ENCODE data around the gene UNK. TPM values are rescaled to one million over a fixed set of nuclear protein-coding genes. Genes with fewer than 3 reads are reported as not detected.

Gene UNK
- total and polyA plus RNA-seq, 2 of the 13 experiments (the other 11 are each of a cell fraction or from before 2014, with no cell fraction given) = 31.6 to 33.0 TPM

DNA sequence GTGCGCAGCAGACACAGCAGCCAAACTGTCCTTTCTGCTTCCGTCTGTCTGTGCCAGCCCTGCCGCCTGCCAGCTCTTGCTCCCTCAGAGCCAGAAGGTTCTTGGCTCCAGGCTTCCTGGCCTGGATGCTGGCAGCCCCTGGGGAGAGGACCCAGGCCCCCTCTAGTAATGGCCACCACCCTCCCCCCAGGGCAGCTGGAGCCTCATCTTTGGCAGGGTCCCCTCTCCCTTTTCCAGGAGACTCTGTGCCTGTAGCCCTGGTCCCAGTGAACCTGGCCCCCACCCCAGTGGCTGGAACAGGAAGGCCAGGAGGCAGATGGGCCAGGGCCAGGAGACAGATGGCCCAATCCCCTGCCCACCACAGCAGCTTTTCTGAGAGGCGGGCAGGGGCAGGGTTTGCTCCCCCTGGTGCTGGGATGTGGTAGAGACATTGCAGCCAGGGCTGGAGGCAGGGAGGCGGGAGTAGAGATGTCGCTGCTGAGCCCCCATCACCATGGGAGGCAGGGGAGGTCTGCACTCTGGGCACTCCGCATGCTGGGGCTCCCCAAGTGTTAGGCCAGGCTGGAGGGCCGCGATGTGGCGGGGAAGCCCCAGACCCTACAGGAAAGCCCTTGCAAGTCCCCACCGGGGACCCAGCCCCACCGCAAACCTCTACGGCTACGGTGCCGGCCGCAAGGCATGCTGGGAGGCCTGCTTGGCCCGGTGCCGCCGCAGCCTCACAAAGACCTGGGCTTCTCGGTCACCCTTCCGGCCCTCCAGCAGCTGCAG lies 42.9 kb downstream of the UNK start (continued):
- TF ChIP-seq, protein P1, sequence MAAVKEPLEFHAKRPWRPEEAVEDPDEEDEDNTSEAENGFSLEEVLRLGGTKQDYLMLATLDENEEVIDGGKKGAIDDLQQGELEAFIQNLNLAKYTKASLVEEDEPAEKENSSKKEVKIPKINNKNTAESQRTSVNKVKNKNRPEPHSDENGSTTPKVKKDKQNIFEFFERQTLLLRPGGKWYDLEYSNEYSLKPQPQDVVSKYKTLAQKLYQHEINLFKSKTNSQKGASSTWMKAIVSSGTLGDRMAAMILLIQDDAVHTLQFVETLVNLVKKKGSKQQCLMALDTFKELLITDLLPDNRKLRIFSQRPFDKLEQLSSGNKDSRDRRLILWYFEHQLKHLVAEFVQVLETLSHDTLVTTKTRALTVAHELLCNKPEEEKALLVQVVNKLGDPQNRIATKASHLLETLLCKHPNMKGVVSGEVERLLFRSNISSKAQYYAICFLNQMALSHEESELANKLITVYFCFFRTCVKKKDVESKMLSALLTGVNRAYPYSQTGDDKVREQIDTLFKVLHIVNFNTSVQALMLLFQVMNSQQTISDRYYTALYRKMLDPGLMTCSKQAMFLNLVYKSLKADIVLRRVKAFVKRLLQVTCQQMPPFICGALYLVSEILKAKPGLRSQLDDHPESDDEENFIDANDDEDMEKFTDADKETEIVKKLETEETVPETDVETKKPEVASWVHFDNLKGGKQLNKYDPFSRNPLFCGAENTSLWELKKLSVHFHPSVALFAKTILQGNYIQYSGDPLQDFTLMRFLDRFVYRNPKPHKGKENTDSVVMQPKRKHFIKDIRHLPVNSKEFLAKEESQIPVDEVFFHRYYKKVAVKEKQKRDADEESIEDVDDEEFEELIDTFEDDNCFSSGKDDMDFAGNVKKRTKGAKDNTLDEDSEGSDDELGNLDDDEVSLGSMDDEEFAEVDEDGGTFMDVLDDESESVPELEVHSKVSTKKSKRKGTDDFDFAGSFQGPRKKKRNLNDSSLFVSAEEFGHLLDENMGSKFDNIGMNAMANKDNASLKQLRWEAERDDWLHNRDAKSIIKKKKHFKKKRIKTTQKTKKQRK (IDR thresholded peaks at IDR 0.05; ENCODE audit: low read length) = no peak
- no peak for TF ChIP-seq SMAD9 (CRISPR knock-in tag; IDR thresholded peaks at IDR 0.05)
- TF ChIP-seq, protein P2, sequence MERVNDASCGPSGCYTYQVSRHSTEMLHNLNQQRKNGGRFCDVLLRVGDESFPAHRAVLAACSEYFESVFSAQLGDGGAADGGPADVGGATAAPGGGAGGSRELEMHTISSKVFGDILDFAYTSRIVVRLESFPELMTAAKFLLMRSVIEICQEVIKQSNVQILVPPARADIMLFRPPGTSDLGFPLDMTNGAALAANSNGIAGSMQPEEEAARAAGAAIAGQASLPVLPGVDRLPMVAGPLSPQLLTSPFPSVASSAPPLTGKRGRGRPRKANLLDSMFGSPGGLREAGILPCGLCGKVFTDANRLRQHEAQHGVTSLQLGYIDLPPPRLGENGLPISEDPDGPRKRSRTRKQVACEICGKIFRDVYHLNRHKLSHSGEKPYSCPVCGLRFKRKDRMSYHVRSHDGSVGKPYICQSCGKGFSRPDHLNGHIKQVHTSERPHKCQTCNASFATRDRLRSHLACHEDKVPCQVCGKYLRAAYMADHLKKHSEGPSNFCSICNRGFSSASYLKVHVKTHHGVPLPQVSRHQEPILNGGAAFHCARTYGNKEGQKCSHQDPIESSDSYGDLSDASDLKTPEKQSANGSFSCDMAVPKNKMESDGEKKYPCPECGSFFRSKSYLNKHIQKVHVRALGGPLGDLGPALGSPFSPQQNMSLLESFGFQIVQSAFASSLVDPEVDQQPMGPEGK (CRISPR knock-in tag; IDR thresholded peaks at IDR 0.05) = peak; percentile 69
- TF ChIP-seq TARDBP (CRISPR knock-in tag; IDR thresholded peaks at IDR 0.05) = 0 out of 2 replicates have a peak, but pooled peaks have one; percentile 28
- no peak; the same call in 1 of the 2 replicates for TF ChIP-seq ZBTB20 (CRISPR knock-in tag; IDR thresholded peaks at IDR 0.05; ENCODE audit: borderline replicate concordance, low read depth)
- TF ChIP-seq, protein P3, sequence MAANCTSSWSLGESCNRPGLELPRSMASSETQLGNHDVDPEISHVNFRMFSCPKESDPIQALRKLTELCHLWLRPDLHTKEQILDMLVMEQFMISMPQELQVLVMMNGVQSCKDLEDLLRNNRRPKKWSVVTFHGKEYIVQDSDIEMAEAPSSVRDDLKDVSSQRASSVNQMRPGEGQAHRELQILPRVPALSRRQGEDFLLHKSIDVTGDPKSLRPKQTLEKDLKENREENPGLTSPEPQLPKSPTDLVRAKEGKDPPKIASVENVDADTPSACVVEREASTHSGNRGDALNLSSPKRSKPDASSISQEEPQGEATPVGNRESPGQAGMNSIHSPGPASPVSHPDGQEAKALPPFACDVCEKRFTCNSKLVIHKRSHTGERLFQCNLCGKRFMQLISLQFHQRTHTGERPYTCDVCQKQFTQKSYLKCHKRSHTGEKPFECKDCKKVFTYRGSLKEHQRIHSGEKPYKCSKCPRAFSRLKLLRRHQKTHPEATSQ (CRISPR knock-in tag; IDR thresholded peaks at IDR 0.05; ENCODE audit: borderline replicate concordance) = 0 out of 2 replicates have a peak, but pooled peaks have one; percentile 48
- TF ChIP-seq, protein P4, sequence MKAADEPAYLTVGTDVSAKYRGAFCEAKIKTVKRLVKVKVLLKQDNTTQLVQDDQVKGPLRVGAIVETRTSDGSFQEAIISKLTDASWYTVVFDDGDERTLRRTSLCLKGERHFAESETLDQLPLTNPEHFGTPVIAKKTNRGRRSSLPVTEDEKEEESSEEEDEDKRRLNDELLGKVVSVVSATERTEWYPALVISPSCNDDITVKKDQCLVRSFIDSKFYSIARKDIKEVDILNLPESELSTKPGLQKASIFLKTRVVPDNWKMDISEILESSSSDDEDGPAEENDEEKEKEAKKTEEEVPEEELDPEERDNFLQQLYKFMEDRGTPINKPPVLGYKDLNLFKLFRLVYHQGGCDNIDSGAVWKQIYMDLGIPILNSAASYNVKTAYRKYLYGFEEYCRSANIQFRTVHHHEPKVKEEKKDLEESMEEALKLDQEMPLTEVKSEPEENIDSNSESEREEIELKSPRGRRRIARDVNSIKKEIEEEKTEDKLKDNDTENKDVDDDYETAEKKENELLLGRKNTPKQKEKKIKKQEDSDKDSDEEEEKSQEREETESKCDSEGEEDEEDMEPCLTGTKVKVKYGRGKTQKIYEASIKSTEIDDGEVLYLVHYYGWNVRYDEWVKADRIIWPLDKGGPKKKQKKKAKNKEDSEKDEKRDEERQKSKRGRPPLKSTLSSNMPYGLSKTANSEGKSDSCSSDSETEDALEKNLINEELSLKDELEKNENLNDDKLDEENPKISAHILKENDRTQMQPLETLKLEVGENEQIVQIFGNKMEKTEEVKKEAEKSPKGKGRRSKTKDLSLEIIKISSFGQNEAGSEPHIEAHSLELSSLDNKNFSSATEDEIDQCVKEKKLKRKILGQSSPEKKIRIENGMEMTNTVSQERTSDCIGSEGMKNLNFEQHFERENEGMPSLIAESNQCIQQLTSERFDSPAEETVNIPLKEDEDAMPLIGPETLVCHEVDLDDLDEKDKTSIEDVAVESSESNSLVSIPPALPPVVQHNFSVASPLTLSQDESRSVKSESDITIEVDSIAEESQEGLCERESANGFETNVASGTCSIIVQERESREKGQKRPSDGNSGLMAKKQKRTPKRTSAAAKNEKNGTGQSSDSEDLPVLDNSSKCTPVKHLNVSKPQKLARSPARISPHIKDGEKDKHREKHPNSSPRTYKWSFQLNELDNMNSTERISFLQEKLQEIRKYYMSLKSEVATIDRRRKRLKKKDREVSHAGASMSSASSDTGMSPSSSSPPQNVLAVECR (CRISPR knock-in tag; IDR thresholded peaks at IDR 0.05; ENCODE audit: borderline replicate concordance) = peak; percentile 39; the same call in 1 of the 2 replicates
- no peak for TF ChIP-seq ZNF124 (CRISPR knock-in tag; IDR thresholded peaks at IDR 0.05)
- TF ChIP-seq GTF2F1 (IDR thresholded peaks at IDR 0.05; ENCODE audit: low read length) = no peak
- TF ChIP-seq RELA (CRISPR knock-in tag; IDR thresholded peaks at IDR 0.05) = no peak
- no peak for TF ChIP-seq ZNF788 (CRISPR knock-in tag; IDR thresholded peaks at IDR 0.05; ENCODE audit: borderline replicate concordance)
- no peak for TF ChIP-seq ZNF740 (CRISPR knock-in tag; IDR thresholded peaks at IDR 0.05)
- TF ChIP-seq, protein P5, sequence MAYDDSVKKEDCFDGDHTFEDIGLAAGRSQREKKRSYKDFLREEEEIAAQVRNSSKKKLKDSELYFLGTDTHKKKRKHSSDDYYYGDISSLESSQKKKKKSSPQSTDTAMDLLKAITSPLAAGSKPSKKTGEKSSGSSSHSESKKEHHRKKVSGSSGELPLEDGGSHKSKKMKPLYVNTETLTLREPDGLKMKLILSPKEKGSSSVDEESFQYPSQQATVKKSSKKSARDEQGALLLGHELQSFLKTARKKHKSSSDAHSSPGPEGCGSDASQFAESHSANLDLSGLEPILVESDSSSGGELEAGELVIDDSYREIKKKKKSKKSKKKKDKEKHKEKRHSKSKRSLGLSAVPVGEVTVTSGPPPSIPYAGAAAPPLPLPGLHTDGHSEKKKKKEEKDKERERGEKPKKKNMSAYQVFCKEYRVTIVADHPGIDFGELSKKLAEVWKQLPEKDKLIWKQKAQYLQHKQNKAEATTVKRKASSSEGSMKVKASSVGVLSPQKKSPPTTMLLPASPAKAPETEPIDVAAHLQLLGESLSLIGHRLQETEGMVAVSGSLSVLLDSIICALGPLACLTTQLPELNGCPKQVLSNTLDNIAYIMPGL (CRISPR knock-in tag; IDR thresholded peaks at IDR 0.05; ENCODE audit: borderline replicate concordance in 1 of 2, low read depth in 1 of 2) = peak in 1 of 2 experiments; percentile 73; a peak in 2 of 4 replicates

All from HepG2 (cell line).